ENCODE measurements around the gene NTSR1.

The NTSR1 gene

GRCh38 chr20:62707276-62707920 lies 1.2 kb upstream of the NTSR1 start:
- no peaks in the 10 kb centered on the region for H3K9me3 ChIP-seq (ENCODE audit: control insufficient read depth in 1 of 2, low read length in 2 of 2)
- no peak overlapping the region for H3K9ac ChIP-seq (ENCODE audit: low read depth in 1 of 2, low read length in 2 of 2)
- H3K27me3 ChIP-seq (ENCODE audit: control insufficient read depth in 1 of 2, insufficient read depth in 2 of 2, low read length in 2 of 2), result peaks cover 31 to 42% of the 10 kb centered on the region in 2 donors
- H3K4me1 ChIP-seq (ENCODE audit: control insufficient read depth in 1 of 2, insufficient read depth in 2 of 2, low read length in 2 of 2), result peaks cover 0 to 9% of the 10 kb centered on the region in 2 donors
- H3K4me3 ChIP-seq (ENCODE audit: low read depth in 1 of 2, low read length in 2 of 2), result no peak overlapping the region
- no peaks in the 10 kb centered on the region for H3K36me3 ChIP-seq (ENCODE audit: control insufficient read depth in 1 of 2, insufficient read depth in 2 of 2, low read length in 2 of 2)
- no peak overlapping the region for H3K27ac ChIP-seq (ENCODE audit: low read depth, low read length)

- no peaks in the 10 kb centered on the region for H3K9me3 ChIP-seq (ENCODE audit: control insufficient read depth in 1 of 2, low read length in 2 of 2)
- H3K36me3 ChIP-seq (ENCODE audit: control insufficient read depth in 1 of 2, insufficient read depth in 2 of 2, low read length in 2 of 2), result no peaks in the 10 kb centered on the region
- H3K4me1 ChIP-seq (ENCODE audit: control insufficient read depth in 1 of 2, insufficient read depth in 2 of 2, low read length in 2 of 2), result peaks cover 0 to 9% of the 10 kb centered on the region in 2 donors
- H3K27me3 ChIP-seq (ENCODE audit: control insufficient read depth in 1 of 2, insufficient read depth in 2 of 2, low read length in 2 of 2), result peaks cover 31 to 42% of the 10 kb centered on the region in 2 donors
- H3K27ac ChIP-seq (ENCODE audit: low read depth, low read length), result no peak overlapping the region
- H3K9ac ChIP-seq (ENCODE audit: low read depth in 1 of 2, low read length in 2 of 2), result no peak overlapping the region
- H3K4me3 ChIP-seq (ENCODE audit: low read depth in 1 of 2, low read length in 2 of 2), result no peak overlapping the region
Measured at GRCh38 chr20:62707921-62708521, 615 bp upstream of the NTSR1 start.

GRCh38 chr20:62709537-62709905 lies 885 bp downstream of the NTSR1 start:
- Histone ChIP-seq H3K4me3 (ENCODE audit: low read depth in 1 of 2, low read length in 2 of 2) (no peak overlapping the region), H3K36me3 (ENCODE audit: control insufficient read depth in 1 of 2, insufficient read depth in 2 of 2, low read length in 2 of 2) (no peaks in the 10 kb centered on the region), H3K9me3 (ENCODE audit: control insufficient read depth in 1 of 2, low read length in 2 of 2) (no peaks in the 10 kb centered on the region), H3K27ac (ENCODE audit: low read depth, low read length) (no peak overlapping the region), H3K4me1 (ENCODE audit: control insufficient read depth in 1 of 2, insufficient read depth in 2 of 2, low read length in 2 of 2) (peaks cover 0 to 2% of the 10 kb centered on the region in 2 donors), H3K27me3 (ENCODE audit: control insufficient read depth in 1 of 2, insufficient read depth in 2 of 2, low read length in 2 of 2) (peaks cover 31 to 48% of the 10 kb centered on the region in 2 donors), H3K9ac (ENCODE audit: low read depth in 1 of 2, low read length in 2 of 2) (no peak overlapping the region)

- Histone ChIP-seq H3K9ac (ENCODE audit: low read depth in 1 of 2, low read length in 2 of 2) (no peak overlapping the region), H3K36me3 (ENCODE audit: control insufficient read depth in 1 of 2, insufficient read depth in 2 of 2, low read length in 2 of 2) (no peaks in the 10 kb centered on the region), H3K27ac (ENCODE audit: low read depth, low read length) (no peak overlapping the region), H3K4me1 (ENCODE audit: control insufficient read depth in 1 of 2, insufficient read depth in 2 of 2, low read length in 2 of 2) (no peaks in the 10 kb centered on the region), H3K9me3 (ENCODE audit: control insufficient read depth in 1 of 2, low read length in 2 of 2) (no peaks in the 10 kb centered on the region), H3K27me3 (ENCODE audit: control insufficient read depth in 1 of 2, insufficient read depth in 2 of 2, low read length in 2 of 2) (peaks cover 31 to 44% of the 10 kb centered on the region in 2 donors), H3K4me3 (ENCODE audit: low read depth in 1 of 2, low read length in 2 of 2) (no peak overlapping the region)
Measured at GRCh38 chr20:62710221-62710885, 1.7 kb downstream of the NTSR1 start.

GRCh38 chr20:62710886-62711702 lies 2.5 kb downstream of the NTSR1 start:
- Histone ChIP-seq H3K27me3 (ENCODE audit: control insufficient read depth in 1 of 2, insufficient read depth in 2 of 2, low read length in 2 of 2) (peaks cover 31 to 42% of the 10 kb centered on the region in 2 donors), H3K36me3 (ENCODE audit: control insufficient read depth in 1 of 2, insufficient read depth in 2 of 2, low read length in 2 of 2) (no peaks in the 10 kb centered on the region), H3K9ac (ENCODE audit: low read depth in 1 of 2, low read length in 2 of 2) (no peak overlapping the region), H3K9me3 (ENCODE audit: control insufficient read depth in 1 of 2, low read length in 2 of 2) (no peaks in the 10 kb centered on the region), H3K4me3 (ENCODE audit: low read depth in 1 of 2, low read length in 2 of 2) (no peak overlapping the region), H3K27ac (ENCODE audit: low read depth, low read length) (no peak overlapping the region), H3K4me1 (ENCODE audit: control insufficient read depth in 1 of 2, insufficient read depth in 2 of 2, low read length in 2 of 2) (no peaks in the 10 kb centered on the region)

- Histone ChIP-seq H3K27ac (ENCODE audit: low read depth, low read length) (no peak overlapping the region), H3K9me3 (ENCODE audit: control insufficient read depth in 1 of 2, low read length in 2 of 2) (no peaks in the 10 kb centered on the region), H3K4me1 (ENCODE audit: control insufficient read depth in 1 of 2, insufficient read depth in 2 of 2, low read length in 2 of 2) (no peaks in the 10 kb centered on the region), H3K36me3 (ENCODE audit: control insufficient read depth in 1 of 2, insufficient read depth in 2 of 2, low read length in 2 of 2) (no peaks in the 10 kb centered on the region), H3K27me3 (ENCODE audit: control insufficient read depth in 1 of 2, insufficient read depth in 2 of 2, low read length in 2 of 2) (peaks cover 31 to 42% of the 10 kb centered on the region in 2 donors), H3K4me3 (ENCODE audit: low read depth in 1 of 2, low read length in 2 of 2) (peak overlapping the region in 1 of 2 donors; percentile 21), H3K9ac (ENCODE audit: low read depth in 1 of 2, low read length in 2 of 2) (no peak overlapping the region)
Measured at GRCh38 chr20:62711703-62712101, 3.1 kb downstream of the NTSR1 start.

GRCh38 chr20:62712606-62713005 lies 4.0 kb downstream of the NTSR1 start:
- Histone ChIP-seq H3K27ac (ENCODE audit: low read depth, low read length) (no peak overlapping the region), H3K9ac (ENCODE audit: low read depth in 1 of 2, low read length in 2 of 2) (no peak overlapping the region), H3K9me3 (ENCODE audit: control insufficient read depth in 1 of 2, low read length in 2 of 2) (no peaks in the 10 kb centered on the region), H3K36me3 (ENCODE audit: control insufficient read depth in 1 of 2, insufficient read depth in 2 of 2, low read length in 2 of 2) (no peaks in the 10 kb centered on the region), H3K4me1 (ENCODE audit: control insufficient read depth in 1 of 2, insufficient read depth in 2 of 2, low read length in 2 of 2) (no peaks in the 10 kb centered on the region), H3K27me3 (ENCODE audit: control insufficient read depth in 1 of 2, insufficient read depth in 2 of 2, low read length in 2 of 2) (peaks cover 28 to 41% of the 10 kb centered on the region in 2 donors), H3K4me3 (ENCODE audit: low read depth in 1 of 2, low read length in 2 of 2) (no peak overlapping the region)

GRCh38 chr20:62714006-62714405 lies 5.4 kb downstream of the NTSR1 start:
- Histone ChIP-seq H3K27me3 (ENCODE audit: control insufficient read depth in 1 of 2, insufficient read depth in 2 of 2, low read length in 2 of 2) (peaks cover 21 to 33% of the 10 kb centered on the region in 2 donors), H3K27ac (ENCODE audit: low read depth, low read length) (no peak overlapping the region), H3K4me1 (ENCODE audit: control insufficient read depth in 1 of 2, insufficient read depth in 2 of 2, low read length in 2 of 2) (no peaks in the 10 kb centered on the region), H3K9ac (ENCODE audit: low read depth in 1 of 2, low read length in 2 of 2) (no peak overlapping the region), H3K4me3 (ENCODE audit: low read depth in 1 of 2, low read length in 2 of 2) (no peak overlapping the region), H3K9me3 (ENCODE audit: control insufficient read depth in 1 of 2, low read length in 2 of 2) (no peaks in the 10 kb centered on the region), H3K36me3 (ENCODE audit: control insufficient read depth in 1 of 2, insufficient read depth in 2 of 2, low read length in 2 of 2) (no peaks in the 10 kb centered on the region)

GRCh38 chr20:62714799-62715198 lies 6.2 kb downstream of the NTSR1 start:
- Histone ChIP-seq H3K27me3 (ENCODE audit: control insufficient read depth in 1 of 2, insufficient read depth in 2 of 2, low read length in 2 of 2) (peaks cover 14 to 25% of the 10 kb centered on the region in 2 donors), H3K4me3 (ENCODE audit: low read depth in 1 of 2, low read length in 2 of 2) (no peak overlapping the region), H3K4me1 (ENCODE audit: control insufficient read depth in 1 of 2, insufficient read depth in 2 of 2, low read length in 2 of 2) (no peaks in the 10 kb centered on the region), H3K9me3 (ENCODE audit: control insufficient read depth in 1 of 2, low read length in 2 of 2) (no peaks in the 10 kb centered on the region), H3K36me3 (ENCODE audit: control insufficient read depth in 1 of 2, insufficient read depth in 2 of 2, low read length in 2 of 2) (no peaks in the 10 kb centered on the region), H3K27ac (ENCODE audit: low read depth, low read length) (no peak overlapping the region), H3K9ac (ENCODE audit: low read depth in 1 of 2, low read length in 2 of 2) (no peak overlapping the region)

GRCh38 chr20:62715201-62715600 lies 6.6 kb downstream of the NTSR1 start:
- no peaks in the 10 kb centered on the region for H3K9me3 ChIP-seq (ENCODE audit: control insufficient read depth in 1 of 2, low read length in 2 of 2)
- H3K36me3 ChIP-seq (ENCODE audit: control insufficient read depth in 1 of 2, insufficient read depth in 2 of 2, low read length in 2 of 2), result no peaks in the 10 kb centered on the region
- H3K4me1 ChIP-seq (ENCODE audit: control insufficient read depth in 1 of 2, insufficient read depth in 2 of 2, low read length in 2 of 2), result no peaks in the 10 kb centered on the region
- H3K9ac ChIP-seq (ENCODE audit: low read depth in 1 of 2, low read length in 2 of 2), result no peak overlapping the region
- H3K27me3 ChIP-seq (ENCODE audit: control insufficient read depth in 1 of 2, insufficient read depth in 2 of 2, low read length in 2 of 2), result peaks cover 10 to 21% of the 10 kb centered on the region in 2 donors
- H3K4me3 ChIP-seq (ENCODE audit: low read depth in 1 of 2, low read length in 2 of 2), result no peak overlapping the region
- H3K27ac ChIP-seq (ENCODE audit: low read depth, low read length), result no peak overlapping the region
